Neutrophil (primary cell): Measurements from ENCODE around the gene GPR153.

ENCODE experiments used
- H3K27ac ChIP-seq: fragments of 200-600 bp; sonication (generic); 2 replicates; pipeline ENCODE4 v1.5.1; 2016; ENCODE audit warnings: mild to moderate bottlenecking, moderate library complexity
- H3K27me3 ChIP-seq: fragments of 200-600 bp; sonication (generic); 2 replicates; pipeline ENCODE4 v1.6.0; 2016; ENCODE audit warnings: mild to moderate bottlenecking
- H3K36me3 ChIP-seq: fragments of 200-600 bp; sonication (generic); 2 replicates; pipeline ENCODE4 v1.5.1; 2017
- H3K4me1 ChIP-seq, 2 experiments: fragments of 200-600 bp in 1 of 2; sonication (generic) in 1 of 2; 1 replicate in 1 of 2; 2 replicates in 1 of 2; pipeline versions ENCODE4 v1.5.1 to v1.6.1; 2013 to 2016; ENCODE audit warnings: low read depth in 1 of 2, low read length in 1 of 2, mild to moderate bottlenecking in 1 of 2, moderate library complexity in 1 of 2; ENCODE audit not compliant: control insufficient read depth in 1 of 2, insufficient read depth in 1 of 2
- H3K4me3 ChIP-seq, 2 experiments: fragments of 200-600 bp in 1 of 2; sonication (generic) in 1 of 2; 1 replicate in 1 of 2; 2 replicates in 1 of 2; pipeline ENCODE4 v1.5.1; 2013 to 2016; ENCODE audit warnings: low read depth in 1 of 2, low read length in 1 of 2, mild to moderate bottlenecking in 1 of 2, moderate library complexity in 1 of 2
- H3K9me3 ChIP-seq: fragments of 200-600 bp; sonication (generic); 2 replicates; pipeline ENCODE4 v1.5.1; 2016
- CTCF ChIP-seq: fragments of 200-600 bp; sonication (generic); IDR thresholded peaks from 2 replicates; pipeline ENCODE4 v1.5.1; 2016; ENCODE audit warnings: antibody characterized with exemption

The GPR153 gene

DNA sequence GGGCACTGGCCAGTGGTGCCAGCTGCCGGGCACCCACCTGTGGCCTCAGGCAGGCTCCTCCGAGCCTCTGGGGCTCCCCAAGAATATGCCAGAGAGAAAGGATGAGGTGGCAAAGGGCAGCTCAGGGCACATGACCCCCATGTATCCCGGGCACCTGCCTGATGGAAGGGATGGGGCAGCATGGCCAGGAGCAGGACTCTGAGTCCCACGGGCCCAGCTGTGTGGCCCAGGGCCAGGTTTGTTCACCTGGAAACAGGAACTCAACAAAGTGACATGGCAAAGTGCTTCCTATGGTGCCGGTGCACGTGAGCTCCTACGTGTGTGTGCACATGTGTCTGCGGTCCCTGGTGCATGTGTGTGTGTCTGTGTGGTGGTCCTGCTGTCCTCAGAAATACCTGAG lies 9.5 kb upstream of the GPR153 start:
- no peak overlapping the region for H3K27ac ChIP-seq
- no peaks in the 10 kb centered on the region for H3K4me1 ChIP-seq

DNA sequence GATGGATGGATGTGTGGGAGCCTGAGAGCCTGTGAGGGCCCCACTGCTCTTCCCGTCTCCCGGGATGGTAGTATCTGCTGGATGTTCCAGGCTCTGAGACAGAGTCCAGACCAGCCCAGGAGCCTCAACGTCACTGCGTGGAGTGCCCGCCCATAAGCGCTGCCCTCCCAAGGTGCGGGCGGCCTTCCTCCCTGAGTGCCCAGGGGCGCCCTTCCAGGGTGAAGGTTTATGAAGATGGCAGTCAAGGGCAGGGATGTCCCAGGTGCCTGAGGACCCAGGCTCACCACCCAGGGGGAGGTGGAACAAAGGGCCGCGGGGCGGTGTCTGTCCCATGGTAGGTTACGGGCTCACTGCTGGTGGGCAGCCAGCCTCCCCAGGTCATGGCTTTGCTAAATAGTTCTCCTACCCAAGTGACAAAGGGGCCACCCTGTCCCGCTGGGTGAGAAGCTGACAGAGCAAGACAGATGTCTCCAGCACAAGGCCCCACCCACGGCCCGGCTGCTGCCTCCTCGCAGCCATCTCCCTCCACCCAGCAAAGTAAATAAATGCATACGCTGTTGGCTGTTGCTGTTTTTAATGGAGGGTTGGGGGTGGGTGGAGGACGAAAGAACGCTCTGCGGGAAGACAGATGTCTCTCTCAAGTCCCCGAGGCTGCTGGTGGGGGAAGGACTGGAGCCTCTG lies 9.0 kb upstream of the GPR153 start:
- H3K9me3 ChIP-seq: no peaks in the 10 kb centered on the region
- H3K36me3 ChIP-seq: no peaks in the 10 kb centered on the region
- no peaks in the 10 kb centered on the region for H3K4me1 ChIP-seq
- no peak for TF ChIP-seq CTCF
- no peaks in the 10 kb centered on the region for H3K27me3 ChIP-seq
- no peak overlapping the region for H3K4me3 ChIP-seq
- H3K27ac ChIP-seq: no peak overlapping the region

More for the DNA sequence above, 9.5 kb upstream of the GPR153 start:
- Histone ChIP-seq H3K4me3 (no peak overlapping the region), H3K27me3 (no peaks in the 10 kb centered on the region), H3K36me3 (no peaks in the 10 kb centered on the region), H3K9me3 (no peaks in the 10 kb centered on the region)
- no peak for TF ChIP-seq CTCF

GRCh38 chr1:6269296-6269695 lies 8.4 kb upstream of the GPR153 start:
- H3K27ac ChIP-seq: no peak overlapping the region

GRCh38 chr1:6268415-6268814 lies 7.5 kb upstream of the GPR153 start:
- peaks cover 14% of the 10 kb centered on the region for H3K27me3 ChIP-seq
- no peaks in the 10 kb centered on the region for H3K9me3 ChIP-seq
- no peaks in the 10 kb centered on the region for H3K36me3 ChIP-seq
- no peak for TF ChIP-seq CTCF
- no peak overlapping the region for H3K4me3 ChIP-seq
- H3K27ac ChIP-seq: no peak overlapping the region
- no peaks in the 10 kb centered on the region for H3K4me1 ChIP-seq

More at GRCh38 chr1:6269296-6269695, 8.4 kb upstream of the GPR153 start:
- no peaks in the 10 kb centered on the region for H3K4me1 ChIP-seq
- H3K9me3 ChIP-seq: no peaks in the 10 kb centered on the region
- TF ChIP-seq CTCF: no peak
- no peaks in the 10 kb centered on the region for H3K36me3 ChIP-seq
- H3K4me3 ChIP-seq: no peak overlapping the region
- peaks cover 5% of the 10 kb centered on the region for H3K27me3 ChIP-seq

- Histone ChIP-seq H3K36me3 (no peaks in the 10 kb centered on the region), H3K27ac (no peak overlapping the region), H3K9me3 (no peaks in the 10 kb centered on the region), H3K4me3 (no peak overlapping the region), H3K27me3 (peaks cover 20% of the 10 kb centered on the region), H3K4me1 (no peaks in the 10 kb centered on the region)
- no peak for TF ChIP-seq CTCF
Measured at GRCh38 chr1:6267686-6268322, 6.9 kb upstream of the GPR153 start.
